ENCODE results near the gene GPR146.

- TF ChIP-seq EP300 (IDR thresholded peaks at IDR 0.05), result no peak
- TF ChIP-seq POLR2A (IDR thresholded peaks at IDR 0.05), result no peak
Observed at GRCh38 chr7:1106063-1106792, 61.9 kb downstream of the GPR146 start.
